ENCODE data around the gene FAM118B.

DNA sequence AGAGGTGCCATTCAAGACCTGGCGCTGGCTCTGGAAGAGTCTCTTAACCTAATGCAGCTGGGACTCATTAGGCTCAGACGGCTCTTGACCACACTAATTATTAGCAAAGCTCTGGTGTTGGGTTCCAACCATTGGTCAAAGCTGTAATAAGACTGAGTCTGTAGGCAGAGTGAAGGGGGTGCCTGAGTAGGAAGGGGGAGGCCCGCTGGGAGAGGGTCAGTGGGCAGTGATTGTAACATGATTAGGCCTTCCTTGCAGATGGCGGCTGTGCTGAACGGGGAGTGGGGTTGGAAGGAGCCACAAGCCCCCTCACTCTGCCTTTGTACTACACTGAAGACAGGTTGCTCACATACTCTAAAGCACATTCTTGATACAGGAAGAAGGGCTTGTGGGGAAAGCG is 51.9 kb downstream of the FAM118B start:
- TF ChIP-seq, protein P1, sequence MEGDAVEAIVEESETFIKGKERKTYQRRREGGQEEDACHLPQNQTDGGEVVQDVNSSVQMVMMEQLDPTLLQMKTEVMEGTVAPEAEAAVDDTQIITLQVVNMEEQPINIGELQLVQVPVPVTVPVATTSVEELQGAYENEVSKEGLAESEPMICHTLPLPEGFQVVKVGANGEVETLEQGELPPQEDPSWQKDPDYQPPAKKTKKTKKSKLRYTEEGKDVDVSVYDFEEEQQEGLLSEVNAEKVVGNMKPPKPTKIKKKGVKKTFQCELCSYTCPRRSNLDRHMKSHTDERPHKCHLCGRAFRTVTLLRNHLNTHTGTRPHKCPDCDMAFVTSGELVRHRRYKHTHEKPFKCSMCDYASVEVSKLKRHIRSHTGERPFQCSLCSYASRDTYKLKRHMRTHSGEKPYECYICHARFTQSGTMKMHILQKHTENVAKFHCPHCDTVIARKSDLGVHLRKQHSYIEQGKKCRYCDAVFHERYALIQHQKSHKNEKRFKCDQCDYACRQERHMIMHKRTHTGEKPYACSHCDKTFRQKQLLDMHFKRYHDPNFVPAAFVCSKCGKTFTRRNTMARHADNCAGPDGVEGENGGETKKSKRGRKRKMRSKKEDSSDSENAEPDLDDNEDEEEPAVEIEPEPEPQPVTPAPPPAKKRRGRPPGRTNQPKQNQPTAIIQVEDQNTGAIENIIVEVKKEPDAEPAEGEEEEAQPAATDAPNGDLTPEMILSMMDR (conservative IDR thresholded peaks at IDR 0.05; ENCODE audit: low read length) = no peak
- TF ChIP-seq EZH2phosphoT487 (IDR thresholded peaks at IDR 0.05; ENCODE audit: borderline replicate concordance) = no peak

Data from Loucy (cell line).